GM19099 (cell line): ENCODE results near the gene FAM221A.

ENCODE experiments used
- POLR2A ChIP-seq: IDR thresholded peaks from 3 replicates; pipeline ENCODE4 v1.6.1; 2011; ENCODE audit warnings: low read depth; ENCODE audit not compliant: insufficient read length; ENCODE audit errors: extremely low read depth

Gene FAM221A

DNA sequence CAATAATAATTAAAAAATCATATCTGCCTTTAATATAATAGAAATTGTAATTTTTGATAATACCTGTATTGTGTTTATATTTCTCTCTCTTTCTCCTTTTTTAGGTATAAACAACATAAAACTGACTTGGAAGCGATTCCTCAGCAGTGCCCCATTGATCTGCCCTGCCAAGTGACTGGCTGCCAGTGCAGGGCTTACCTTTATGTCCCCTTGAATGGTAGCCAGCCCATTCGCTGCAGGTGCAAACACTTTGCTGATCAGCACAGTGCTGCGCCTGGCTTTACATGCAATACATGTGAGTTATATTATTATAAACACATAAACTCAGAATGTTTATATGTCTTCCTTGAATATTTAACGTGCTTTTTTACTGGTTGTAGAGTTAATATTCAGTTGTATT is 9.2 kb downstream of the FAM221A start:
- TF ChIP-seq POLR2A, result no peak

GRCh38 chr7:23691320-23691719 is 11.3 kb downstream of the FAM221A start:
- no peak for TF ChIP-seq POLR2A

DNA sequence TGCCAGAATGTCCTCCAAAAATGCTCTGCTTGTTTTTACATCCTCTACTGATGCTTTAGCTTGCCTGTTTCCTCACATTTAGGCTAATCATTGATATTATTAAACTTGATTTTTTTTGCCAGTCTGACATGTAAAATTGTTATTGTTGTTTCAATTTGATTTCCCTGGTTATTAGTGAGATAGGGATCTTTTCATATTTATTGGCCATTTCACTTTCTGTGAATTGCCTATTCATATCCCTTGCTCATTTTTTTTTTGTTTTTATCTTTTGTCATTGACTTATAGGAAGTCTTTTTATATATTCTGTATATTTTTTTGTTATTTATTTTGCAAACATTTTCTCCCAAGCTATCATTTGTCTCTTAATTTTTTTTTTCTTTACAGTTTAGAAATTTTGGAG is 13.2 kb downstream of the FAM221A start:
- no peak for TF ChIP-seq POLR2A

- no peak for TF ChIP-seq POLR2A
Measured at GRCh38 chr7:23696916-23697441, 17.0 kb downstream of the FAM221A start.

DNA sequence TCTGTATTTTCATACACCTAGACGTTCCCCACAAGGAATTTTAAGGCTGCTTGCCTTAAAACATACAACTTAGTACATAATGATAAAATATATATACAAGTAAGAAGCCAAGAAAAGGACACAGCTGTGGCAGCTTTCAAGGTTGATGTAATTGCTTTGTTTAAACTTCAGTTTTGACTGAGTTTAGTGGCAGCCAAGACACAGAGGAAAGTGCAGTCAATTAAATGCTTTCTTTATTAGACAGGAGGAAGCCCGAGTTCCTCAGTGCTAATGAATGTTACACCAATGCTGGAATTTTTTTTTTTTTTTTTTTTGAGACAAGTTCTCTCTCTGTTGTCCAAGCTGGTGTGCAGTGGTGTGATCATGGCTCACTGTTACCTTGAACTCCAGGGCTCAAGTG is 18.8 kb downstream of the FAM221A start:
- TF ChIP-seq POLR2A, result no peak

DNA sequence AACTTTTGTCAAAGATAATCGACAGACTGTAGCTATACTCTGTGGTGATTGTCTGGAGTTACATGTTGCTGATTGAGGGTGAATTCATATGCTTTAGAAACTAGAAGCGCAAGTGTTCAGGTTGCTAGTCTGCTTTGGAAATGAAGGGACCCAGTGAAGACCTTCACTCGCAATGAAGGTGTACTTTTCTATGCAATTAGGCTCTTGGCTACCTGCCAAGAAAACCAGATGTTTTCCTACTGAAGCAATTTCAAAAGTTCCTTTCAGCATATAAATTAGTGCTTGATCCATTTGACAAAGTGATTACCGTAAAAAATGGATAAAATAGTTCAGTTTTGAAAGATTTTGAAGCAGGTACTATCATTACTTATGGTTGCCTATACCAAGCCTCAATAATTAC is 20.0 kb downstream of the FAM221A start:
- no peak for TF ChIP-seq POLR2A

- no peak for TF ChIP-seq POLR2A
Measured at GRCh38 chr7:23709081-23709750, 29.2 kb downstream of the FAM221A start.

DNA sequence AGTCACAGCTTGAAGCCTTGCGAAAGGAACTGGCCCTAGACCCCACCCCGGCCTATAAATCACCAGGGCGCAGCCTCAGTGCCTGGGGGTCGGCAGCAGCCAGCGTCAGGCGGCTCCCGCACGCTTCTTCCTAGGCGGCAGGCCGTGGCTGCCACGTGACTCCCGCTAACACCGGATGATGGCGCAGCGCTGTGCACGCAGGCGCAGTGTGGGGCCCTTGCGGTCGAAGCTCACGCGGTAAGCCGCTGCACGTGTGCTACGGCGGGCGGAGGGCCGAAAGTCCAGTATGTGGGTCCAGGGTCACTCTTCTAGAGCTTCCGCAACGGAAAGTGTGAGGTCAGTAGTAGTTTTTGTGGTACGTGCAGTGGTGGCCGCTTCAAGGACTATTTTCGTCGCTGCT is 30.0 kb downstream of the FAM221A start, which contains the start of gene STK31:
TSS of gene STK31 (plus strand) at position 220 of the 400 bp plus-strand sequence. CDS start at position 287, 67 bp downstream.
- TF ChIP-seq POLR2A, result no peak

- no peak for TF ChIP-seq POLR2A
Measured at GRCh38 chr7:23712368-23713284, 32.6 kb downstream of the FAM221A start.

DNA sequence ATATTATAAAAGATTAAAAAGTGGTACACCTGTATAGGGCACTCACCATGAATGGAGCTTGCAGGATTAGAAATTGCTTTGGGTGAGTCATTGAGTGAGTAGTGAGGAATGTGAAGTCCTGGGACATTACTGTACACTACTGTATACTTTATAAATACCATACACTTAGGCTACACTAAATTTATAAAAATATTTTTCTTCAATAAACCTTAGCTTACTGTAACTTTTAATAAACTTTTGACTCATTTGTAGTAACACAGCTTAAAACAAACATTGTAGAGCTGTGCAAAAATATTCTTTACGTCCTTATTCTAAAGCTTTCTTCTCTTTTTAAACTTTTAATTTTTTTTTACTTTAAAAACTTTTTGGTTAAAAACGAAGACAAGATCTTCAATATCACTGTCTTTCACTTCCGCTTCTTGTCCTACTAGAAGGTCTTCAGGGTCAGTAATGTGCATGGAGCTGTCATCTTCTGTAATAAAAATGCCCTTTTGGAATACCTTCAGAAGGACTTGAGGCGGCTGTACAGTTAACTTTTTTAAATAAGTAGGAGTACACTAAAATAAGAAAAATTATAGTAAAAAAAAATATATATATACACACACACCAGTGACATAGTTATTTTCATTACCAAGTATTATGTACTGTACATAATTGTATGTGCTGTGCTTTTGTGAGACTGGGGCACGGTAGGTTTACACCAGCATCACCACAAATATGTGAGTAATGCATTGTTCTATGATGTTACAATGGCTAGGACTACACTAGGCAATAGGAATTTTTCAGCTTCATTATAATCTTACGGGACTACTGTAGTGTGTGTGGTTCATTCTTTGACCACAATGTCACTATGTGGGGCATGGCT is 33.5 kb downstream of the FAM221A start:
- no peak for TF ChIP-seq POLR2A

DNA sequence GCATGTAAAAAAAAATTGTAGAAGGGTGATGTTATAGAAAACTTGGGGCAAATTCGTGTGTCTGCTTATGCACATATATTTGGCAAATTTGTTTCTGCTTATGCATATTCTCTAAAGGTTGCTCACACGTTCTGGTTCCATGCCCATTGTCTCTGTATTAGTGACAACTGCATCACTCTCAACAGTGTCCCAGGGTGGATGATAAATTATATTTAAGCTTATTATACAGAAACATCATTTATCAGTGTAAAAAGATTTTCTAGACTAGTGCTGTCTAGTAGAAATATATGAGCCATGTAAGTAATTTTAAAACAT is 34.1 kb downstream of the FAM221A start:
- TF ChIP-seq POLR2A, result no peak

DNA sequence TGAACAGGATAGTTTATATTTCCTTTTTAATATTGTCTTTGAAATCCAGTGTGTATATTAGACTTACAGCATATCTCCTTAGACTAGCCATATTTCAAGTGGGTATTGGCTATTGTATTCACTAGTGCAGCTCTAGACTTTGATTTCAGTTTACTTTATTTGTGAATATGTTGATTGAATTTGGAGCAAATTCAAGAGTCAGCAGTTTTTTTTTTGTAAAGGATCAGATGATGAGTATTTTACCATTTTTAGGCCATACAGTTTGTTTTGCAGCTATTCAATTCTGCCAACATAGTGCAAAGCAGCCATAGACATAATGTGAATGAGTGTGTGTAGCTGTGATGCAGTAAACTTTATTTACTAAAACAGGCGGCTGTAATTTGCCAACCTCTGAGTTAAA is 34.6 kb downstream of the FAM221A start:
- no peak for TF ChIP-seq POLR2A

DNA sequence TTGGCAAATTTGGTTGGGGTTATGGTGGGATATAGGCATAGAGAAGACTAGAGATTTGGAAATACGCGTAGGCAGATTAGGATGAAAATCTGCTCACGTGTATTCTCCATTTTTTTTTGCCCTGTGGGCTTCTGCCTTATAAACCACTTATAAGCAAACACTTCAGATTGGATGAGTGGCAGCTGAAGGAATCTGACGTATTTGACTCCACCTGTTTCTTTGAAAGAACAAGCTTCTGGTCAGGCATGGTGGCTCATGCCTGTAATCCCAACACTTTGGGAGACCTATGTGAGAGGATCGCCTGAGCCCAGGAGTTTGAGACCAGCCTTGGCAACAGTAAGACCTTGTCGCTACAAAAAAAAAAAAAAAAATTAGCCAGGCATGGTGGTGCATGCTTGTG is 35.1 kb downstream of the FAM221A start:
- TF ChIP-seq POLR2A, result no peak

DNA sequence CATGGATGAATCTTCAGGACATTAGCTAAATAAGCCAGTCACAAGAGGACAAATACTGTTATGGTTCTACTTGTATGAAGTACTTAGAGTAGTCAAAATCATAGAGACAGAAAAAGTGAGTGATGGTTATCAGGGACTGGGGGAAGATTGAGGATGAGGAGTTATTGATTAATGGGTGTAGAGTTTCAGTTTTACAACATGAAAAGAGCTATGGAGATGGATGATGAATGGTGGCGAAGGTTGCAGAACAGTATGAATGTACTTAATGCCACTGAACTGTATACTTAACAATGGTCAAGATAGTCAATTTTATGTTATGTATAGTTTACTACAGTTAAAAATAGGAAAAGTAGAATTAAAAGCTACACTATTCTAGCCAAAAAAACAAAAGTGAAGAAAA is 37.8 kb downstream of the FAM221A start:
- no peak for TF ChIP-seq POLR2A

DNA sequence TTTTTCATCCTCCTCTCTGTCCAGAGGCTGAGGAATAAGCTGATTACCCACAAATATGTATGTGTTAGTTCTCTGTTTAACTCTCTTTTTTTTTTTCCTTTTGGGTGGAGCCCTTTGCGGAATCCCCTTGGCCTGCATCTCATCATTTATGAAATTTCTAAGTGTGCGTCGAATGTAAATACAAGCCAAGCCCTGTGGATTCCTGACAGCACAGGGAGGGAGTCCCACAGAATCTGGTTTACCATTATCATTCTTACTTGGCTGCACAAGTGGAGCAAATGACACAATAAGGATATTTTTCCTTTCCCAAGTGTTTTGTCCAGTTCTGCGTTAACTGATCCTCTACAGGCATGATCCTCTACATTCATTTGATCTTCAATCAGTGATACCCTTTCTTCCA is 41.5 kb downstream of the FAM221A start:
- no peak for TF ChIP-seq POLR2A

GRCh38 chr7:23742051-23742450 is 62.1 kb downstream of the FAM221A start:
- no peak for TF ChIP-seq POLR2A

DNA sequence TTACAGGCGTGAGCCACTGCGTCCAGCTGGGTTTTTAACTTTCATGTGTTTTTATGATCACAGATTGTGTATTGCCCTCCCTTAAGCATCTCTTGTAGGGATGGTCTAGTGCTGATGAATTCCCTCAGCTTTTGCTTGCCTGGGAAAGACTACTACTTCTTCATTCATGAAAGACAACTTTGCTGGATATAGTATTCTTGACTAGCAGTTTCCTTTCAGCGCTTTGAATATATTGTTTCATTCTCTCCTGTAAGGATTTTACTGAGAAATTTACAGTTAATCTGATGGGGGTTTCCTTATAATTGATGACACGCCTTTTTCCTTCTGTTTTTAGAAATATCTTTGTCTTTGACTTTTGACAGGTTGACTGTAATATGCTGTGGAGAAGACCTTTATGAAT is 63.2 kb downstream of the FAM221A start:
- TF ChIP-seq POLR2A, result no peak
